Measurements from ENCODE around the gene DMPK.

DNA sequence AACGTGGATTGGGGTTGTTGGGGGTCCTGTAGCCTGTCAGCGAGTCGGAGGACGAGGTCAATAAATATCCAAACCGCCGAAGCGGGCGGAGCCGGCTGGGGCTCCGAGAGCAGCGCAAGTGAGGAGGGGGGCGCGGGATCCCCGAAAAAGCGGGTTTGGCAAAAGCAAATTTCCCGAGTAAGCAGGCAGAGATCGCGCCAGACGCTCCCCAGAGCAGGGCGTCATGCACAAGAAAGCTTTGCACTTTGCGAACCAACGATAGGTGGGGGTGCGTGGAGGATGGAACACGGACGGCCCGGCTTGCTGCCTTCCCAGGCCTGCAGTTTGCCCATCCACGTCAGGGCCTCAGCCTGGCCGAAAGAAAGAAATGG lies 12.5 kb downstream of the DMPK start:
- TF ChIP-seq, protein P1, sequence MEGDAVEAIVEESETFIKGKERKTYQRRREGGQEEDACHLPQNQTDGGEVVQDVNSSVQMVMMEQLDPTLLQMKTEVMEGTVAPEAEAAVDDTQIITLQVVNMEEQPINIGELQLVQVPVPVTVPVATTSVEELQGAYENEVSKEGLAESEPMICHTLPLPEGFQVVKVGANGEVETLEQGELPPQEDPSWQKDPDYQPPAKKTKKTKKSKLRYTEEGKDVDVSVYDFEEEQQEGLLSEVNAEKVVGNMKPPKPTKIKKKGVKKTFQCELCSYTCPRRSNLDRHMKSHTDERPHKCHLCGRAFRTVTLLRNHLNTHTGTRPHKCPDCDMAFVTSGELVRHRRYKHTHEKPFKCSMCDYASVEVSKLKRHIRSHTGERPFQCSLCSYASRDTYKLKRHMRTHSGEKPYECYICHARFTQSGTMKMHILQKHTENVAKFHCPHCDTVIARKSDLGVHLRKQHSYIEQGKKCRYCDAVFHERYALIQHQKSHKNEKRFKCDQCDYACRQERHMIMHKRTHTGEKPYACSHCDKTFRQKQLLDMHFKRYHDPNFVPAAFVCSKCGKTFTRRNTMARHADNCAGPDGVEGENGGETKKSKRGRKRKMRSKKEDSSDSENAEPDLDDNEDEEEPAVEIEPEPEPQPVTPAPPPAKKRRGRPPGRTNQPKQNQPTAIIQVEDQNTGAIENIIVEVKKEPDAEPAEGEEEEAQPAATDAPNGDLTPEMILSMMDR (conservative IDR thresholded peaks at IDR 0.05 in 1 of 2, IDR thresholded peaks at IDR 0.05 in 1 of 2; ENCODE audit: extremely low read depth in 1 of 2, insufficient read depth in 1 of 2, low read depth in 1 of 2, low read length in 2 of 2), result no peak
- TF ChIP-seq EZH2 (IDR thresholded peaks at IDR 0.05; ENCODE audit: borderline replicate concordance, low read length), result no peak

Measured in mammary epithelial cell (primary cell).